ENCODE measurements around the gene TBX15.

TBX15 gene

DNA sequence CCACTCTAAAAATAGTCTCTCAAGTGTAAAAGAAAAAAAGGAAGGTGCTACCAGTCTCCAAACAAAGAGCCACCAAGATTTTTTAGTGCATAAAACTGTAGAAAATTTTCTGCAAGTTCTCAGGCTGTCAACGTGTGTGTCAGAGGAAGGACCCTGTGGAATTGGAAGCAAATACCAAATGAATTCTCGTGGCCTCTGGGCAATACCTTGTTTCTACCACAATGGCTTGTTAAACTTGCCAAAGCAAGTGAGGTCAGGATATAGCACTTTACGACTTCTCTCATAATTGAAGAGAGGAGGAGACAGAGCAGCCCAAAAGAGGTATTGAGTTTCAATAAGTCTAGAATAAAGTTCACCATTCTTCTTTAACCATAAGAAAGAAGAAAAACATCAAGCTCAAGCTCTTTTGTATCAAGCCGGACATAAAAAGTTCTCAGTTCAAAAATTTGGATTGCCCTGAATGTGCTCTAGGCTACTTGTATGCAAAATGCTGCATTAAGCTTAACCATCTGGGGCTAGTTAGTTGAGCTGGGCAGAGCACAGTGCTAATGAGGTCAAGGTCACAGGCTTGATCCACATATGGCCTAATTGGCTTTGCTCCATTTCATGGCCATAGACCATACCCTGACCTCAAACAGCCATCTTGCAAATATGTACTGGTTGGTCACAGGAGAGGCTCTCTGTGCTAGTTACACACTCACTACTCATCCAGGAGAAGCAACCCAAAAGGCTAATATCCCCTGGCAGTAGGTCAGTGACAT, 60.5 kb downstream of the TBX15 start:
- no peak overlapping the region for H3K4me3 ChIP-seq (ENCODE audit: low read depth, low read length)
- TF ChIP-seq MYC (IDR thresholded peaks at IDR 0.05; ENCODE audit: low read depth, low read length) (no peak), POLR2A (IDR thresholded peaks at IDR 0.05; ENCODE audit: extremely low read depth, insufficient read length) (no peak), MAX (IDR thresholded peaks at IDR 0.05; ENCODE audit: low read depth, low read length) (no peak)
- TF ChIP-seq, protein P1, sequence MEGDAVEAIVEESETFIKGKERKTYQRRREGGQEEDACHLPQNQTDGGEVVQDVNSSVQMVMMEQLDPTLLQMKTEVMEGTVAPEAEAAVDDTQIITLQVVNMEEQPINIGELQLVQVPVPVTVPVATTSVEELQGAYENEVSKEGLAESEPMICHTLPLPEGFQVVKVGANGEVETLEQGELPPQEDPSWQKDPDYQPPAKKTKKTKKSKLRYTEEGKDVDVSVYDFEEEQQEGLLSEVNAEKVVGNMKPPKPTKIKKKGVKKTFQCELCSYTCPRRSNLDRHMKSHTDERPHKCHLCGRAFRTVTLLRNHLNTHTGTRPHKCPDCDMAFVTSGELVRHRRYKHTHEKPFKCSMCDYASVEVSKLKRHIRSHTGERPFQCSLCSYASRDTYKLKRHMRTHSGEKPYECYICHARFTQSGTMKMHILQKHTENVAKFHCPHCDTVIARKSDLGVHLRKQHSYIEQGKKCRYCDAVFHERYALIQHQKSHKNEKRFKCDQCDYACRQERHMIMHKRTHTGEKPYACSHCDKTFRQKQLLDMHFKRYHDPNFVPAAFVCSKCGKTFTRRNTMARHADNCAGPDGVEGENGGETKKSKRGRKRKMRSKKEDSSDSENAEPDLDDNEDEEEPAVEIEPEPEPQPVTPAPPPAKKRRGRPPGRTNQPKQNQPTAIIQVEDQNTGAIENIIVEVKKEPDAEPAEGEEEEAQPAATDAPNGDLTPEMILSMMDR (IDR thresholded peaks at IDR 0.05; ENCODE audit: low read depth, low read length), result no peak
- DNase-seq (ENCODE audit: low read depth), result no peak

DNA sequence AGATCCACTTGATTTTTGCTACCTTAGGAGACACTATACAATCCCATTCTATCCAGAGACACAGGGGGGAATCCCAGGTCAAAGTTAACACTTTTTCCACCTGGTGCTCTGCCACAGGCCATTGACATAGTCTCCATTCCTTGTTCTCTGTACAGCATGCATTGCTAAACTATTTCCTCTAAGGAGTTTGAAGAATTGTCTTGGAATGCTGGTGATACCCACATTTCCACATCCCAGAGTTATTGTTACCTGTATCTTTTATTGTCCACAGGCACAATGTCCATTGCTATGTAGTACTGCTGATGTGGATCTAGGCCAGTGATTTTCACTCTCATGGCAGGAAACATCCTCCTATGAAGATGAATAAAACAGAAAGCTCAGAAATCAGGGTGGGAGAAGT, 61.9 kb downstream of the TBX15 start:
- no peak overlapping the region for H3K4me3 ChIP-seq (ENCODE audit: low read depth, low read length)
- DNase-seq (ENCODE audit: low read depth), result no peak
- TF ChIP-seq MYC (IDR thresholded peaks at IDR 0.05; ENCODE audit: low read depth, low read length) (no peak), MAX (IDR thresholded peaks at IDR 0.05; ENCODE audit: low read depth, low read length) (no peak), POLR2A (IDR thresholded peaks at IDR 0.05; ENCODE audit: extremely low read depth, insufficient read length) (no peak)
- TF ChIP-seq, protein P1 (IDR thresholded peaks at IDR 0.05; ENCODE audit: low read depth, low read length), result no peak

DNA sequence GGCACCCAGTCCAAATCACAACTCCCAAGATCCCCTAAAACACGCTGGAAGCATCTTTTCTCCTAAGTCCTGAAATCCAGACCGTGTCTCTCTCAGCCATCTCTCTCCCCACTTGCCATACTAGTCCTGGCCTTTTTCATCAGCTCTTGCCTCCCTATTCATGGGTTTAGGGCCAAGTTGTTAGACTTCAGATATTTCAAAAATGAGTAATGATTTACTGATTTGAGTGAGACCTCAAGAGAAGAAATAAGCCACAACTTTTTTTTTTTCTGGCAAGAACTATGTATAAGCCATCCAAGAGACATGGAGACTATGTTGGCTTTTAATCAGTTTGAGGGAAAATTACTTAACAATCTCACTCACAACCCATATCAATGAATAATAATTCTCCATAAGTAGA, 62.5 kb downstream of the TBX15 start:
- TF ChIP-seq, protein P1 (IDR thresholded peaks at IDR 0.05; ENCODE audit: low read depth, low read length), result no peak
- no peak for TF ChIP-seq POLR2A (IDR thresholded peaks at IDR 0.05; ENCODE audit: extremely low read depth, insufficient read length)
- TF ChIP-seq MYC (IDR thresholded peaks at IDR 0.05; ENCODE audit: low read depth, low read length), result no peak
- TF ChIP-seq MAX (IDR thresholded peaks at IDR 0.05; ENCODE audit: low read depth, low read length), result no peak
- no peak overlapping the region for H3K4me3 ChIP-seq (ENCODE audit: low read depth, low read length)
- no peak for DNase-seq (ENCODE audit: low read depth)

DNA sequence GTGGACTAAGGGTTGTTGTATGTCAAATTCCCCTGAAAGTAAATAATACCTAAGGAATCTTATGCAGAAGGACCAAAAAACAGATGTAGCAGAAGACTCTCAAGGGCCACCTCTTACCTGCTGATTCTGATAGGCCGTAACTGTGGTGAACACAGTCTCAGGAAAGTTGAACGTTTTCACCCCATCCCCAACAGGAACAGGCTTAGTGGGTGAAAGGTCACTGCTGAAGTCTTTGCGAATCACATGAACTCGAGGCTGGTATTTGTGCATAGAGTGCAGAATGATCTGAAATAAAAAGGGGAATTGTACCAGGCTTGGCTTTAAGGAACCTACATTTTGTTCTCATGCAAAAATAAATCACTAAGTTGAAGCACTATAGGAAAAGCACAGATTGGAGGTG, 64.8 kb downstream of the TBX15 start:
- no peak for DNase-seq (ENCODE audit: low read depth)
- H3K4me3 ChIP-seq (ENCODE audit: low read depth, low read length), result no peak overlapping the region
- TF ChIP-seq MAX (IDR thresholded peaks at IDR 0.05; ENCODE audit: low read depth, low read length) (no peak), MYC (IDR thresholded peaks at IDR 0.05; ENCODE audit: low read depth, low read length) (no peak), POLR2A (IDR thresholded peaks at IDR 0.05; ENCODE audit: extremely low read depth, insufficient read length) (no peak)
- TF ChIP-seq, protein P1 (IDR thresholded peaks at IDR 0.05; ENCODE audit: low read depth, low read length), result no peak

DNA sequence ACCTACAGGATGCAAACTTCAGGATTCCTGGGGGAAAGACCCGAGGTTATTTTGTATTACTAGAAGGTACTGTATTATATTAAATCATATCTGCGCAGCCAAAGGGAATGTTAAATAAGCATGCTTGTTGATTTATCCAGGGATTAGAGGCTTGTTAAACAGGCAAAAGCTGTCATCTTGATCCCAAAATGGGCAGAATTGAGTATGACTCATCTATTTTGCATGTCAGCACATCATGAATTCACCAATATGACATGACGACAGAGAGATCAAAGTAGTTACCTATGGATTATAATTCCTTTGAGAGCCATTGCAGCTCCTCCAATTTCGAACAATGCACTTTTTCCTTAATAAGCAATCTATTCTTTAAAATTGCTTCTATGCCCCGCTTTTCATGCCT, 66.1 kb downstream of the TBX15 start:
- no peak for DNase-seq (ENCODE audit: low read depth)
- TF ChIP-seq POLR2A (IDR thresholded peaks at IDR 0.05; ENCODE audit: extremely low read depth, insufficient read length) (no peak), MYC (IDR thresholded peaks at IDR 0.05; ENCODE audit: low read depth, low read length) (no peak), MAX (IDR thresholded peaks at IDR 0.05; ENCODE audit: low read depth, low read length) (no peak)
- TF ChIP-seq, protein P1 (IDR thresholded peaks at IDR 0.05; ENCODE audit: low read depth, low read length), result no peak
- no peak overlapping the region for H3K4me3 ChIP-seq (ENCODE audit: low read depth, low read length)
